GM04503 (cell line): ENCODE measurements around the gene MYRIP.
A peak's percentile ranks its signal among the peaks of the same experiment; 100 is the strongest.

Experiments
- DNase-seq: peaks from one replicate; pipeline ENCODE4 v3.0.0-alpha.2; 2012; ENCODE audit warnings: low read depth

The MYRIP gene

GRCh38 chr3:40291471-40291870, 482.1 kb downstream of the MYRIP start:
- DNase-seq: no peak

- no peak for DNase-seq
Observed at GRCh38 chr3:40292637-40293349, 483.4 kb downstream of the MYRIP start.

GRCh38 chr3:40294434-40294833, 485.0 kb downstream of the MYRIP start:
- DNase-seq: no peak

GRCh38 chr3:40298075-40298474, 488.7 kb downstream of the MYRIP start:
- no peak for DNase-seq

- DNase-seq: no peak
Observed at GRCh38 chr3:40299130-40299720, 489.8 kb downstream of the MYRIP start.

GRCh38 chr3:40299721-40300335, 490.4 kb downstream of the MYRIP start:
- peak; percentile 86 for DNase-seq

GRCh38 chr3:40302784-40303183, 493.4 kb downstream of the MYRIP start:
- DNase-seq: no peak

GRCh38 chr3:40304352-40304751, 494.9 kb downstream of the MYRIP start:
- no peak for DNase-seq

- no peak for DNase-seq
Observed at GRCh38 chr3:40306336-40306735, 496.9 kb downstream of the MYRIP start.

GRCh38 chr3:40307176-40307575, 497.8 kb downstream of the MYRIP start:
- no peak for DNase-seq

- no peak for DNase-seq
Observed at GRCh38 chr3:40308725-40309417, 499.5 kb downstream of the MYRIP start.

GRCh38 chr3:40309418-40309924, 500.1 kb downstream of the MYRIP start, which contains the start of gene EIF1B:
EIF1B (plus strand) TSS chr3:40309707; CDS start chr3:40309942, 235 bp downstream.
- peak; percentile 77 for DNase-seq
